Measurements from ENCODE around the gene LRRC56. TPM values are rescaled to one million over a fixed set of nuclear protein-coding genes. Genes with fewer than 3 reads are reported as not detected.
A peak's percentile ranks its signal among the peaks of the same experiment; 100 is the strongest.

The LRRC56 gene
- total and polyA plus RNA-seq, 9 of the 15 experiments (the other 6 are each of a cell fraction or from before 2014, with no cell fraction given), result 0.03 to 4.5 (median 1.0) TPM; not detected in 1

- TF ChIP-seq DLX4 (CRISPR knock-in tag; IDR thresholded peaks at IDR 0.05) (no peak), DPF2 (IDR thresholded peaks at IDR 0.05) (peak; percentile 30; the same call in 1 of the 2 replicates), POLR2G (IDR thresholded peaks at IDR 0.05; ENCODE audit: low read depth, low read length) (peak; percentile 79), ZNF518B (CRISPR knock-in tag; IDR thresholded peaks at IDR 0.05) (no peak), SRSF9 (IDR thresholded peaks at IDR 0.05; ENCODE audit: borderline replicate concordance, low read depth, low read length) (no peak), SOX6 (IDR thresholded peaks at IDR 0.05) (no peak), MLLT1 (IDR thresholded peaks at IDR 0.05) (peak in 1 of 2 experiments; percentile 47; a peak in 2 of 4 replicates), FIP1L1 (IDR thresholded peaks at IDR 0.05; ENCODE audit: low read depth, low read length, poor library complexity, severe bottlenecking) (no peak), NFE2 (IDR thresholded peaks at IDR 0.05; ENCODE audit: low read depth) (no peak), ZNF449 (CRISPR knock-in tag; IDR thresholded peaks at IDR 0.05) (no peak), ZHX1 (conservative IDR thresholded peaks at IDR 0.05; ENCODE audit: low read length) (no peak), FOXA1 (IDR thresholded peaks at IDR 0.05; ENCODE audit: borderline replicate concordance) (no peak), ZNF184 (CRISPR knock-in tag; IDR thresholded peaks at IDR 0.05) (no peak), CSDE1 (IDR thresholded peaks at IDR 0.05) (no peak), ILF3 (IDR thresholded peaks at IDR 0.05; ENCODE audit: borderline replicate concordance) (0 out of 2 replicates have a peak, but pooled peaks have one; percentile 39), SP2 (IDR thresholded peaks at IDR 0.05; ENCODE audit: extremely low read depth, low read depth, low read length, poor library complexity, severe bottlenecking) (no peak), CREM (IDR thresholded peaks at IDR 0.05; ENCODE audit: low read depth) (no peak; the same call in 1 of the 2 replicates), PHTF2 (CRISPR knock-in tag; IDR thresholded peaks at IDR 0.05) (no peak)
These were observed 33.0 kb upstream of the LRRC56 start (continued) for GRCh38 chr11:504053-504993.
